HL-60/S4 treated with phorbol 12-myristate 13-acetate at 8.2 ng/mL for 4 days and 3 days (cell line): ENCODE data around the gene UGT1A4.

Source experiments
- in situ Hi-C: fragments of 300-500 bp; cut with MboI; formaldehyde crosslinking; loops from 2 replicates; pipeline ENCODE4 v1.15.0; 2022; ENCODE audit warnings: low sequenced_read_pairs

Gene UGT1A4

DNA sequence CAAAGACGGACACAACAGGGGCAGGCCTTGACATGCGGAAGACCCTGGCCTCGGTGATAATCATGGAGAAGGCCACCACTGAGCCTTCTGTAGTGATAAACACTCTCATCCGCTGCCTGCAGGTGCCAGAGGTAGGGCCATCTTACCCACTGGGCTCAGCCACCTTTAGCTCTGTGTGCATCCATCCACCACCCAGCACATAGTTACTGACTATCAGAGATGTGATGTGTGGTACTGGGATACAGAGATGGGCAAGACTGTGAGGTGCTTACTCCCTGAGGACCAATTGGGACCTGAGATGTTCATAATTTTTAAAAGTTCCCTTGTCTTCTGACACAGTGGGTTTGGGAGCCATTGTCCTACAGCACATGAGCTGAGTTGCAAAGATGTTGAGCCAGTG, 61.2 kb downstream of the UGT1A4 start:
- in situ Hi-C loops, result no loop called here

DNA sequence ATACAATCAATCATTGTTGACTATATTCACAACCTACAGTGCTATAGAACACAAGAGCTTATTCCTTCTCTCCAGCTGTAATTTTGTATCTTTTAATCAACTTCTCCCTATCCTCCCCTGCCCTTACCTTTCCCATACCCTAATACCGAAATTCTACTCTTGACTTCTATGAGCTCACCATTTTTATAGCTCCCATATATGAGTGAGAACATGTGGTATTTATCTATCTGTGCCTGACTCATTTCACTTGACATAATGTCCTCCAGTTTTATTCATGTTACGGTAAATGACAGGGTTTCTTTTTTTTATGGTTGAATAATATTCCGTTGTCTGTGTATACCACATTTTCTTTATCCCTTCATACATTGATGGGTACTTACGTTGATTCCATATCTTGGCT, 62.2 kb downstream of the UGT1A4 start:
- in situ Hi-C loops, result no loop called here

DNA sequence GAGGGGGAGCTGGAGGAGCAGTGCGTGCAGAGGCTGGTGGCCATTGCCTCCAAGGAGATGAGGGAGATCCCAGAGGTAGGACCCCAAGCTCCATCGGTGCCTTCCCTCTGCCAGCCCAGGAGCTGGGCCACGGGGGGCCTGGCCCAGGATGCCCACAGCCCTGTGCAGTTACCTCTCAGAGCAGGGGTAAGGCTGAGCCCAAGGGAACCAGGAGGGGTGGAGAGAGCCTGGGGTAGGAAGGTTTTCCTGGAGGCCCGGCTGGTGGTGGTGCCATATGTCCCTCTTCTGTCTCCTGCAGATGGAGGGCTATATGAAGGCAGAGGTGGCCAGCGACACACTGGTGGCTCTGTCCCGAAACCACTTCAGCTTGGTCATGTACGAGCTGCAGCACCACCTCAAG, 71.0 kb downstream of the UGT1A4 start:
- in situ Hi-C loops, result no loop called here

DNA sequence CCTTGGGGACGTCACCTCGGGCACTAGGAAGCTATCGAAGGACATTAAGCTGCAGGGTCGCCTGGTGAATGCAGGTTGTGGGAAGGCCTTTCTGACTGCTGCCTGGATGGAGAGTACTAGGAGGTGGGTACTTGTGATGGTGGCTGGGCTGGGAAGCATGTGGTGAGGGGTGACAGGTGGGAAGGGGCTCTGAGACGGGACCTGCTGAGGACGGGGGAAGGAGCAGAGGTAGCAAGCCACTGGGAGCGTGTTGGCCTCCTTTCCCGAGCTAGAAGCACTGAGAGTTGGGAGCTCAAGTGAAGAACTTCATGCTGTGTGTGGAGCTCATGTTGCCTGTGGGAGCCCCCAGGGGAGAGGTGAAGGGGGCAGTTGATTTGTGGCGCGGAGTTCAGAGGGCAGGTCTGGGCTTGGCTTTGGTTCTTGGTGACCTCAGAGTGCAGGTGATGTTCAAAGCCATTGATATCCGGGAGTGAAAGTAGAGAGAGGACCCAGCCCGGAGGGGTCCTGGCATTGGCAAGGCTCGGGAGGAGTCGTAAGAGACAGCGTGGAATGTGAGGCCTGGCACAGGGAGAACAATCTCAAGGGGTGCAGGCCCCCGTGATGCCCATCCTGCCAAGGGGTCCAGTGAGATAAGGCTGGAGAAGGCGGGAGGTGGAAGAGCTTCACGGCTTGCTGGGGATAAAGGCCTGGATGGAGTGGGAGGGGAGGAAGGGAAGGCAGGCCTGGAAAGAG, 72.8 kb downstream of the UGT1A4 start:
- in situ Hi-C loops, result no loop called here

DNA sequence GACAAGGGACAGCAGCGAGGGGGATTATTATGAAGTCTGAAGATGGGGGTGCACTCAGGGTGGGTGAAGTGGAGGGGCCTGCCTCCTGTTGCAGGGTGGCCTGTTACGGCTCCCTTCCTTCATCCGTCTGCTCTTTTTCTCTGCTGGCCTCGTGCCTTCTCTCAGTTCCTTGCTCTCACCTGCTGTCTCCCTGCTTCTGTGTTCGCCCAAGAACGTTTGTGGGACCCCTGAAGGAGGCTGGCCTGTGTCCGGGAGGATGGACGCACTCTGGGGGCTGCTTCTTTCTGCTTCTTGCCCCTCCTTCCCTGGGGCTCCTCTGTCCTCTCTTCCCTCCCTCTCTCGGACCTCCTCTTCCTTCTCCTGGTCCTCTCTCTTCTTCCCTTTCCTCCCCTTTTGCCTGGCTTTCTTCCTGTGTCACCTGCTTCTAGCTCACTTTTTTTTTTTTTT, 73.4 kb downstream of the UGT1A4 start:
- in situ Hi-C loops, result no loop called here

DNA sequence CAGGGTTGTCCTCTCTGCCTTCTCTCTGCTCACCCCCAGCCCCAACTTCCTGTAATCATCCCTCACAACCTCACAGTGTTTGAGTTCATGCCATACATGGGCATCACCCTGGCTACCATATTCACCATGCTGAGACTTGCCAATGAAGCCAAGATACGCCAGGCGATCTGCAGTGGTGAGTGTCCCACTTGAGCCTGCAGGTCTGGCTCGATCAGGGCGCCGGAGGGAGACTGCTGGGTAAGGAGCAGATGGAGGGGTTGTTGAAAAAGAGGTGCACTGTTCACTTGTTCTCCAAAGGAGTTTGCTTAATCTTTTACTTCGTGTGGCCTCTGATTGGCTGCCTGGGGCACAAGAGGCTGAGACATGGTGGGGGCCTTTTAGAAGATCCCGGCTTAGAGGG, 74.2 kb downstream of the UGT1A4 start:
- in situ Hi-C loops, result no loop called here

GRCh38 chr2:233793465-233794127, 75.1 kb downstream of the UGT1A4 start:
- in situ Hi-C loops, result no loop called here

- in situ Hi-C loops, result no loop called here
These were observed 75.7 kb downstream of the UGT1A4 start for GRCh38 chr2:233794128-233794658.

DNA sequence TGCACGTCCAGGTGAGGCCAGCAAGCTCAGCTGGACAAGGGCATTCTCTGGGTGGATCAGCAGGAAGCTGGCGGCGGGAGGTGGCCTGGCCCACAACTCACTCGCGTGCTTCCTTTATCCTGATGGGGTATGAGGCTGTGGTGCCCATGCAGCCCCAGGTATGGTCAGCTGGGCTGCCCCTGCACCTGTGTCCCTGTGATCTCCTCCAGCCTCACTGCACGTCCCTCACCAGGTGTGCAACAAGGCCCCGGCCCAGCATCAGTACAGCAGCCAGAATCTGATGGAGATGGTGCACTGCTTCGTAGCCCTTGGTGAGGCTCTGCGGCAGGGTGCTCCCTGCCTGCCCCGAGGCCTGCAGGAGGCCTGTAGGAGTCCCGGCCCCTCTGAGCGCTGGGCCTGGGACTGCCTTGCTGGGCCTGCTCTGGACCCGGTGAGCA, 77.2 kb downstream of the UGT1A4 start:
- in situ Hi-C loops, result no loop called here

- in situ Hi-C loops, result no loop called here
These were observed 77.7 kb downstream of the UGT1A4 start for GRCh38 chr2:233796254-233796653.

DNA sequence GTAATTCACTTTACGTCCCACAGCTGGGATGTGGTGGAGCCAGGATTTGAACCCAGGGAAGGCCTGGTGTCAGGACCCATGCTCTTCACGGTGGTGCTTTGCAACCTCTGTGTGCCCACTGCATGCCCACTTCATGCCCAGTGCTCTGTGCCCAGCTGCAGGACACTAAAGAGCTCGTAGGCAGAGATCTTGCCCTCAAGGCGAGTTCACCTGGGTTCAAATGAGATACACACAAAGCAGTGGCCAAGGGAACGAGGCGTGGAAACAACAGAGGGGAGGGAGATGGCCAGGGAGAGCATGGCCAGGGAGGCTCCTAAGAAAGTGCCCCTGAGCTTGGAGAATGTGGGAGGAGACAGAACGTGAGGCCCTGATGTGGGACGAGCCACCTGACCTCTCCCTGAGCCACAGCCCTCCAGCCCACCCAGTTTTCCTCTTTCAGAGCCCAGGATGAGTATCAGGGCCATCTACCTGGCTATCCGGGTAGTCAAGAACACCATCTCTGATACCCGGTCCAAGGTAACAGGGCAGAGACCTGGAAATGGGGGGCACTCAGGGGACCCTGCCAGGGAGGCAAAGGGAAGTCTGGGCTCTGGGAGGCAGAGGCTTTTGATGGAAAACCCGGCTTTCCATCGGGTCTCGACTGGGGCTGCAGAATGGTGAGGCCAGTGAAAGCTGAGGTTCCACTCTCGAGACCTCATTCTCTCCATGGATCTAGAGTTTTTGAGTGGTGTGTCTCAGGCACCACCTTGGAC, 80.0 kb downstream of the UGT1A4 start:
- in situ Hi-C loops, result no loop called here

- in situ Hi-C loops, result no loop called here
These were observed 80.6 kb downstream of the UGT1A4 start for GRCh38 chr2:233799087-233799665.

DNA sequence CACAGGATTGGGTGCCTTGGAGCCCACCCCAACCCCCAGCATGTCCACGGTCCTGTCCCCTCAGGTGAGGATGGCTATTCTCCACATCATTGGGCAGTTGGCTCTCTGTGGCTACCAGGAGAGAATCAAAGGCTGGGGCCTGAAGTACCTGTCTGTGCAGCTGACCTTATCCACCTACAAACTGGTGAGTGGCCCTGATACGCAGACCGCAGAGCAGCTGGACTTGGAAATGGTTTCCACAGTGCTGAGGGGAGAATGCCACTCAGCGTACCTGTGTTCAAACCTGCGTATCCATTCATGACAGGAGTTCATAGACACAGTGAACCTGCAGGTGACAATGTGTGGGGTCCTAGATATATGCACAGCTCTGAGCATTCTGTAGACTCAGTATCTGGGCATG, 81.2 kb downstream of the UGT1A4 start:
- in situ Hi-C loops, result no loop called here

- in situ Hi-C loops, result no loop called here
These were observed 81.7 kb downstream of the UGT1A4 start for GRCh38 chr2:233800208-233800607.

DNA sequence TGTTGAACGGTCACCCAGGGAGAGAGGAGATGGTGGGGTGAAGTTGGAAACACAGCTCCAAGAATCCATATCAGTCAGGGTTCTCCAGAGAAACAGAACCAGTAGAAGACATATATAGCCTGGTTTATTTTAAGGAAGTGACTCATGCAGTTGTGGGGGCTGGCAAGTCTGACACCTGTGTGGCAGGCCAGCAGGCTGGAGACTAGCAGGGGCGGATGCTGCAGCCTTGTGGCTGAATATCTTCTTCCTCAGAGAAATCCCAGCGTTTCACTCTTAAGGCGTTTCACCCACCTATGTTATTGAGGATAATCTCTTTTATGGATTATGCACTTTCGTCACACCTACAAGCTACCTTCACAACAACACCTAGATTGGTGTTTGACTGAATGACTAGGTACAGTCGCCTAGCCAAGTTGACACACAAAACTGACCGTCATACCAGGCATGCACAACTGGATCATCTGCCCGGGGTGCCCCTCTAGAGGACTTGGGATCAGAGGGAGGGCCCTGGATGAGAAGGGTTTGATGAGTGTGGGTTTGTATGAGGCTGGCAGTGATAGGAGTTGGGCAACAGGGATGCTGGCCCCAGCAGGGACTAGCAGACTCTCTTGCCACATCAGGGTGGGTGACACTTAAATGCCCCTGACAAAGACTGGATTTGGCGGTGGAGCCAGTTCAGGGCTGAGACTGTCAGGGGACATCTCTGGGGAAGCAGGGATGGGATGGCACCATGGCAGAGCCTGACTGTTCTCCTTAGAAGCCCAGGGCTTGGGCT, 83.0 kb downstream of the UGT1A4 start:
- in situ Hi-C loops, result no loop called here

DNA sequence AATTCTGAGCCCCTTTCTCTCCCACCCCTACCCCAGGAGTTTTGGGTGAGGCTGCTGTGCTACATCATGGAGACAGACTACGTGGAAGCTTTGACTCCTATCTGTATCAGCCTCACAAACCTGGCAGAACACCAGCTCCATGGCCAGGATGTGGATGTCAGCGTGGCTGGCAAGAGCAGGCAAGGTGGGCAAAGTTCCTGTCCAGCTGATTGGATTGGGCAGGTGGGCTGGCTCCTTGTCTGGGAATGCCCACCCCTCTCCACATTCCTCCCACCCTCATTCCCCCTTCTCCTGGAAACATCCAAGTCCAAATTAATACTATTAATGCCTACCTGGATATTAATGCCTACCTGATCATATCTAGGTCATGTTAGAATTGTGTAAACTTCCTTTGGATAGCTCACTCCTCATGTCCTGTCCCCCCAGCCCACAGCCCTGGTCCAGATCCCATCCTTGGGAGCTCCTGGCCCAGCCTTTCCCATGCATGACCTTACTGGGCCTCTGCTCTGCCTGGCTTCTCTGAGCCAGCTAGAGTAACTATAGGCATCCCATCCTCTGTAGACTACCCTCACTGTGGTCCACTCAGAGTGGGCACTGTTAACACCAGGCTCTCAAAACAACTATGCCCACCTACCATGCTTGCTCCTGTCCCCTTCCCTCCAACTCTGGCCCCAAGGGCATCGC, 83.7 kb downstream of the UGT1A4 start:
- in situ Hi-C loops, result no loop called here

DNA sequence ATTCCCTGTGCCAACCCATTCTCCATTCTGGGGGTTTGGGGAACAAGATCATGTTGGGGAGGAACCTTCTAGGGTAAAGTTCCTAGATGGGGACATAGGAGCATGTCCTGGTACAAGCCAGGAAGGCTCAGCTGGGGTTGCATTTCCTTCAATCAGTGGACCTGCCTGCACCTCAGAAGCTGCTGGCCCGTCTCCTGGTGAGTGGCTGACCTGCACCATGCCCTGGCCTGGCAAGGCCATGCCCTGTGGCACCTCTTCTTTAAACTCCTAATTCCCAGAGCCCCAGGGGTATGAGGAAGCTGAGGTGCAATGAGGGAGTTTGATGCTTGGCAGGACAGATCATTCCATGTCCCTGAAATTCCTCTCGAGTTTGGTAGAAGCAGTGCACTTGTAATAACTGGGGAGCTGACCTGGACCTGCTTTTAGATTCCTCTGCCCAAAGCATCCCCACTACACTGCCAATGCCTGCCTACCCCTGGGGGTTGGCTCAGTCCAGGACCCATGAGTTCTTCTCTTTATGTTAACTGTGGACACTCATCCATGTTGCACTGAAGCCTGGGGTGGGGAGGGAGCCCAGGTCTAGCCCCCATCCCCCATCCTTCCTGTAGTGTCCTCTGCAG, 84.9 kb downstream of the UGT1A4 start:
- in situ Hi-C loops, result no loop called here

DNA sequence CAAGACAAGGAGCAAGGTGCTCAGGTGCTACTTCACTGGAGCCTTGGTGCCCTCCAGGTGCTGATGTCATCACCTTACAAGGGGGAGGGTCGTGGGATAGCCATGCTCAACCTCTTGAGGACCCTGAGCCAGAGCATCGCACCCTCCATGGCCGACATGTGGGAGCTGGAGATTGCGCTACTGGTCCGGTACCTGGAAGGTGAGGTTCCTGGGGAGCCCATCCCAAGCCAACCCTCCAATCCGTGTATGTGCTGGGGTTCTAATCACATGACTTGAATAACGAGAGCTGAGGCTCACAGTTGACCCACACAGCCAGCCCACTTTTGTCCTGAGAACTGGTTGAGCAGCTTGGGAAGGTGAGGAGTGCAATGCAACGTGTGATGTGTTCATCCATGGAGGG, 85.5 kb downstream of the UGT1A4 start:
- in situ Hi-C loops, result no loop called here

GRCh38 chr2:233807215-233807865, 88.8 kb downstream of the UGT1A4 start:
- in situ Hi-C loops, result no loop called here
